HG03039 (cell line): ENCODE data around the gene ATP5PO.

Experiments
- ATAC-seq: cut with Tn5 transposase; IDR thresholded peaks from one replicate; pipeline ENCODE4 v1.9.1; 2021; ENCODE audit warnings: mild to moderate bottlenecking, moderate library complexity; ENCODE audit not compliant: unreplicated experiment

Gene ATP5PO

DNA sequence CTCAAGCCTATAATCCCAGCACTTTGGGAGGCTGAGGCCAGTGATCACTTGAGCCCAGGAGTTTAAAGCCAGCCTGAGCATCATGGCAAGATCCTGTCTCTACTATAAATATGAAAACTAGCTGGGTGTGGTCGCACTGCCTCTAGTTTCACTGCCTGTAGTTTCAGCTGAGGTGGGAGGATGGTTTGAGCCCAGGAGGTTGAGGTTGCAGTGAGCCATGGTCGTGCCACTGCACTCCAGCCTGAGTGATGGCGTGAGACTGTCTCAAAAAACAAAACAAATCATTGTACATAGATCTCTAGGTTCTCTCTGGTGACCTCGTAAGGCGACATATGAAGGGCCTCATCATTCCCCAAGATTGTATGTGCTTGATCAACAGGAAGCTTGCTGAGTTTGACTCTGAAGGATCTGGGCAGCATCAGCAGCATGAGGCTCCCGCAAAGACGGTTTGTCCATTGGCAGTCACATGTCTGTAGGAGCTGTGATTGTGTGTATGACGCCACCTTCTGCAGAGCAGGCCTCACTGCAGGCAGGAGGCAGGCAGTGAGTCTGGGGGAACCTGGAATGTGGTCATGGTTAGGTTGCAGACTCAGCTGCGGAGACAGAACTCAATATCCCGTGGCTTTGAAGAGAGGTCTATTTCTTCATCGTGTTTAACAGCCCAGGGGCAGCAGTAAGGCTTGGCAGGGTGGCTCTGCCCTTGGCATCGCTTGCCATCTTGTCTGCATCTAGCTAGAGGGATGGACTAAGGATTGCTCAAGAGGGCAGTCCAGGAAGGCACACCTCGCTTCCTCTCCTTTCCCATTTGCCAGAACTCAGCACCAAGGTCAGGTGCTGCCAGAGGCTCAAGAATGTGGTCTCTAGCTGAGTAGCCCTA is 14.0 kb downstream of the ATP5PO start:
- no peak for ATAC-seq

DNA sequence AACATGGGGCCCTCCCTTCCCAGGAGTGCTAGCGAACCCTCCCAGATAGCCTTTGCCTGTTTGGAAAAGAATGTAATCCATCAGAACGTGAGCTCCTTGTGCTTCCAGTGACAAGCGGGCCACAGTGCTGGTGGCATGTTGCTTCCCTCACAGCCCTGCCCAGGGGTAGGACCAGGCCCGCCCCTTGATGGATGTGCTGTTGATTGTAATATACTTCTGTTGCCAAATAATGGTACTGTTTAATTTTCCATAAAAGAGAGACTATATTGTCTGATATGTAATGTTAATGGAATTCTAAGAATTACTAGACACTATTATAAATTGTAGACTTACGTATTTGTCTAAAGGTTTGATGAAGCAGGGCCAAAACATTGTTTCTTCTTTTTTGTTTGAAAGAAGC is 16.4 kb downstream of the ATP5PO start:
- ATAC-seq, result no peak

- no peak for ATAC-seq
These were observed 17.0 kb downstream of the ATP5PO start for GRCh38 chr21:33898586-33898985.

DNA sequence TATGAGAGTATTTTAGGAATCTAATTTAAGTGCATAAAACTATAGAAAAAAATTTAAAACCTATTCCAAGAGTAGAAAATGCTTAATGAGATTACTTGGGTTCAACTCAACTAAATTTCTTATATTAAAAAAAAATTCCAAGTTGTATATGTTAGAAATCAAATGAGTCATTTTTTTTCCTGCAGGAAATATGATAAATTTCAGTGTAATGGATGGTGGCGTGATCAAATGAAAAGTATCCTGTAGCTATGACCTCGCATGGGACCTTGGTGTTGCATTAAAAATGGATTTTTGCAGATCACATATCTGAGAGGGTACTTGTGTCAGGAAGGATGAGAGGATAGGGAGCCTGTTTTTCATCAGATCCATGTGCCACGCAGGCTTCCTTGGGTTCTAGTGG is 17.9 kb downstream of the ATP5PO start:
- ATAC-seq, result no peak

DNA sequence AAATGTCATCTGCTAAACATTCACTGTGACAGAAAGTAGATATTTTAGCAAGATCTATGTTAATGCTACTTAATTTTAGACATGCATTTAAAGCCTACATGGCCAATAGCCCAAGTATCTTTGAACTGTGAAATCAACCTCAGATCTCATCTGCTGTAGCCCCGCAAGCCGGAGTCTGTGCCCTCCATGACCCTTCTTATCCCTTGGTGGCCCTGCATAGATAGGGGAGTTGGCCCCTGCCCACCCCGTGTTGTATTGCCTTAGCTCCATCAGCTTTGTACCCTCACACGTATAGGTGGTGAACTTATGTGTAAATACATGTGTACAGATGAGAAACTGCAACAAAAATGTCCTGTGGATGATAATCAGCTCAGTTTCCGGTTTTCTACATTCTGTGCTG is 18.5 kb downstream of the ATP5PO start:
- no peak for ATAC-seq

- ATAC-seq, result no peak
These were observed 18.9 kb downstream of the ATP5PO start for GRCh38 chr21:33896691-33897090.

GRCh38 chr21:33895356-33895755 is 20.2 kb downstream of the ATP5PO start:
- no peak for ATAC-seq

- no peak for ATAC-seq
These were observed 20.8 kb downstream of the ATP5PO start for GRCh38 chr21:33894736-33895288.

GRCh38 chr21:33893917-33894316 is 21.7 kb downstream of the ATP5PO start:
- no peak for ATAC-seq

GRCh38 chr21:33892853-33893252 is 22.8 kb downstream of the ATP5PO start:
- ATAC-seq, result no peak

- no peak for ATAC-seq
These were observed 25.4 kb downstream of the ATP5PO start for GRCh38 chr21:33890187-33890586.

- ATAC-seq, result no peak
These were observed 29.3 kb downstream of the ATP5PO start for GRCh38 chr21:33886321-33886720.

- ATAC-seq, result no peak
These were observed 30.5 kb downstream of the ATP5PO start for GRCh38 chr21:33885172-33885514.

- ATAC-seq, result no peak
These were observed 31.0 kb downstream of the ATP5PO start for GRCh38 chr21:33884376-33885171.

DNA sequence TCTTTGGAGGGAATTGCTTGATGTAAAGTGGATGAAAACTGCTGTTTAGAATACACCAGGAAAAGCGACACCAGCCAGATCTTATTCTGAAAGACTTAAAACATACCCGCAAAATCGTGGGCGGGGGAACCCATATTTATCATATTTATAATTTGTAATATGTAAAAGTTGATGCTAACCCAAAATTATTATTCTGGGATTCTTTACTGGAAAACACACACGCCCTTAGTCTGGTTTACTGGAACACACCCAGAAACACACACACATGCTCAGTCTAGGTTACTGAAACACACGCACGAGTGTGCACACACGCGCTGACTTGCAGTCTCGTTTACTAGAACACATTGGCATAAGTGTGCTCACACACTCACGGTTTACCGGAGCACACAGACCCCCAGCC is 32.5 kb downstream of the ATP5PO start:
- no peak for ATAC-seq

GRCh38 chr21:33881689-33882440 is 33.7 kb downstream of the ATP5PO start:
- no peak for ATAC-seq

- ATAC-seq, result no peak
These were observed 35.0 kb downstream of the ATP5PO start for GRCh38 chr21:33880626-33881025.

DNA sequence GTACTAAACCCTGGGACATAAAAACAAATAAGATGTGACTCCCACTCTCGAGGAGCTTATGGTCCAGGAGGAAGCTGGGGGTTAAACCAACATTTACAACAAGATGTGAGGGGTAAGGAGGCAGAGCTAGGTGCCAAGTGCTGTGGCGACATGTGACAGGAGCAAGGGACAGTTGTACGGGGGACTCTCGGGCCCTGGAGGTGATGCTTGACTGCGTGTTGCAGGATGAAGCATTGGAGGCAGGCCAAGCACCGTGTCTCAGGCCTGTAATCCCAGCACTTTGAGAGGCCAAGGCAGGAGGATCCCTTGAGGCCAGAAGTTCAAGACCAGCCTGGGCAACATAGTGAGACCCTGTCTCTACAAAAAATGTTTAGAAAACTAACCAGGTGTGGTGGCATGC is 36.8 kb downstream of the ATP5PO start:
- ATAC-seq, result no peak

GRCh38 chr21:33875026-33875695 is 40.4 kb downstream of the ATP5PO start:
- no peak for ATAC-seq

DNA sequence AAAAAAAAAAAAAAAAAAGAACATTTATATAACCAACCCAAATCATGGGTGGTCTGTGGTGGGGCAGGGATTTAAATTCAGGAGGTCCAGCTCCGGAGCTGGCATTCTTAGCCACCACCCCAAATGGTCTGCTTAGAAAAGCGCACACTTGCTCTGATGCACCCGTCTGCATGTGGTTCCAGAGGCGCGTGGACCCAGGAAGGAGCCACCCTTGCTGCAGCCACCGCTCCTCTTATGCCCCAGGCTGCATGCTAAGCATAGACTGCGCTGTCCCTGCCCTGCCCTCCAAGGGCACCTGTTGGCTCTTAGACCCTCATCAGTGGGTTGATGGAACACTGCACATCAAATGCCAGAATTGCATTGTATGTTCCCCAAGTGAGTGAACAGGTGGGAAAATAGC is 41.4 kb downstream of the ATP5PO start:
- no peak for ATAC-seq
